Right lobe of liver (tissue), 6 donors: ENCODE results near the gene MSANTD1. TPM values are rescaled to one million over a fixed set of nuclear protein-coding genes. Genes with fewer than 3 reads are reported as not detected.
A peak's percentile ranks its signal among the peaks of the same experiment; 100 is the strongest.

Experiments used
- ATAC-seq, 4 donors: fragments of 200-7000 bp; cut with Tn5 transposase; one replicate each; pipeline ENCODE4 v1.9.1; 2020; ENCODE audit warnings: mild to moderate bottlenecking in 4 of 4, moderate library complexity in 4 of 4
- DNase-seq, 3 donors: peaks; one replicate each; pipeline ENCODE4 v3.0.0-alpha.2; 2020
- H3K27ac ChIP-seq, 3 donors: fragments of 200-600 bp; one replicate each; pipeline ENCODE4 v1.8.0; 2022
- H3K27me3 ChIP-seq, 2 donors: fragments of 200-600 bp; one replicate each; pipeline ENCODE4 v1.8.0; 2022
- H3K36me3 ChIP-seq, 4 donors: fragments of 200-600 bp; sonication (generic) in 1 of 4; one replicate each; pipeline versions ENCODE4 v1.5.1 to v1.8.0; 2017 to 2022; ENCODE audit warnings: control low read depth in 1 of 4
- H3K4me1 ChIP-seq, 4 donors: fragments of 200-600 bp; sonication (generic) in 1 of 4; one replicate each; pipeline versions ENCODE4 v1.5.1 to v1.8.0; 2017 to 2022; ENCODE audit warnings: control low read depth in 1 of 4
- H3K4me3 ChIP-seq, 3 donors: fragments of 200-600 bp; one replicate each; pipeline ENCODE4 v1.8.0; 2022
- H3K9me3 ChIP-seq, 4 donors: fragments of 200-600 bp; sonication (generic) in 1 of 4; one replicate each; pipeline versions ENCODE4 v1.5.1 to v1.8.0; 2017 to 2022; ENCODE audit warnings: control low read depth in 1 of 4
- POLR2A ChIP-seq: fragments of 450-650 bp; IDR thresholded peaks from one replicate; pipeline ENCODE4 v1.6.1; 2017; ENCODE audit warnings: antibody characterized with exemption, mild to moderate bottlenecking
- WGBS: methylation state at CpG from one replicate; pipeline ENCODE4 v1.1.6; 2018; ENCODE audit warnings: low coverage, low lambda C conversion rate; ENCODE audit not compliant: insufficient coverage; ENCODE audit errors: missing lambda C conversion rate; 5-methylcytosine and 5-hydroxymethylcytosine counted together
- intact Hi-C, 2 donors: fragments of 100-400 bp; cut with DNase I; formaldehyde crosslinking; loops; one replicate each; pipeline versions ENCODE4 v1.11.2 to v1.14.1; 2022
- total RNA-seq, 6 experiments: library from RNA; depleted of rRNA in 2 of 6; stranded (reverse); fragments of >200 nt in 2 of 6; fragmentation: NEBNext Ultra II Directional in 3 of 6; extraction: Animal tissue kit (Norgen Biotek cat#: 25700) in 3 of 6; gene quantifications; one replicate each; pipeline versions ENCODE4 v1.1.0 to v1.2.4, GENCODE V29; 2016 to 2023
- TF ChIP-seq, protein P1 (sequence below), 4 donors: fragments of 200-600 bp in 3 of 4; fragments of 450-650 bp in 1 of 4; IDR thresholded peaks; one replicate each; pipeline versions ENCODE4 v1.5.1 to v1.8.0; 2016 to 2022; ENCODE audit warnings: antibody characterized with exemption in 4 of 4, mild to moderate bottlenecking in 2 of 4
- donor health status: DM: no; HTN: yes; CAD: no.
- donor health status: DM: no; HTN: no; CAD: no.
- donor health status: DM: no; HTN: no; CAD: no.
- donor health status: DM: no; HTN: yes; CAD: no.
- donor health status: DM: no; HTN: yes; CAD: no.

MSANTD1 gene
- total RNA-seq, 6 experiments from 2014 or later, result 0.46 to 0.84 (median 0.64) TPM; not detected in 1

DNA sequence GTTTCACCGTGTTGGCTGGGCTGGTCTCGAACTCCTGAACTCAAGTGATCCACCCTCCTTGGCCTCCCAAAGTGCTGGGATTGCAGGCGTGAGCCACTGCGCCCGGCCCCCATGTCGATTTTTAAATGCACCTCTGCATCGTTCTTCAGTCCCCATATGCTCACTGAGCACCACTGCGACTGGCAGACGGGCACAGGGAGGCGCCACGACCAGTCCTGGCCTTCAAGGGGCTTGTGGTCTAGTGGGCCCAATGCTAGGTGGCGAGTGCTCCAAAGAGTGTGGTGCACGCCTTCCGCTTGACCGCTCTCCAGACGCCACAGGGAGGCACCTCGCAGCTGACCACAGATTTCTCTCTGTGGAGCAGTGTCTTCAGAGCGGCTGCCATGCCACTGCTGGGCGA is 11.7 kb upstream of the MSANTD1 start:
- WGBS, result 94% methylated on average over 6 of the region's 19 CpGs
- no peak for TF ChIP-seq POLR2A
- TF ChIP-seq, protein P1, sequence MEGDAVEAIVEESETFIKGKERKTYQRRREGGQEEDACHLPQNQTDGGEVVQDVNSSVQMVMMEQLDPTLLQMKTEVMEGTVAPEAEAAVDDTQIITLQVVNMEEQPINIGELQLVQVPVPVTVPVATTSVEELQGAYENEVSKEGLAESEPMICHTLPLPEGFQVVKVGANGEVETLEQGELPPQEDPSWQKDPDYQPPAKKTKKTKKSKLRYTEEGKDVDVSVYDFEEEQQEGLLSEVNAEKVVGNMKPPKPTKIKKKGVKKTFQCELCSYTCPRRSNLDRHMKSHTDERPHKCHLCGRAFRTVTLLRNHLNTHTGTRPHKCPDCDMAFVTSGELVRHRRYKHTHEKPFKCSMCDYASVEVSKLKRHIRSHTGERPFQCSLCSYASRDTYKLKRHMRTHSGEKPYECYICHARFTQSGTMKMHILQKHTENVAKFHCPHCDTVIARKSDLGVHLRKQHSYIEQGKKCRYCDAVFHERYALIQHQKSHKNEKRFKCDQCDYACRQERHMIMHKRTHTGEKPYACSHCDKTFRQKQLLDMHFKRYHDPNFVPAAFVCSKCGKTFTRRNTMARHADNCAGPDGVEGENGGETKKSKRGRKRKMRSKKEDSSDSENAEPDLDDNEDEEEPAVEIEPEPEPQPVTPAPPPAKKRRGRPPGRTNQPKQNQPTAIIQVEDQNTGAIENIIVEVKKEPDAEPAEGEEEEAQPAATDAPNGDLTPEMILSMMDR (IDR thresholded peaks at IDR 0.05), result no peak
- DNase-seq (peak in 1 of 3 donors; percentile 37), ATAC-seq (no peak)
- Histone ChIP-seq H3K36me3 (peaks cover 0 to 73% (median 8%) of the 10 kb centered on the region in 4 donors), H3K4me3 (no peak overlapping the region), H3K27me3 (no peaks in the 10 kb centered on the region), H3K9me3 (no peaks in the 10 kb centered on the region), H3K4me1 (no peaks in the 10 kb centered on the region), H3K27ac (no peak overlapping the region)
- intact Hi-C loops, result no loop called here

DNA sequence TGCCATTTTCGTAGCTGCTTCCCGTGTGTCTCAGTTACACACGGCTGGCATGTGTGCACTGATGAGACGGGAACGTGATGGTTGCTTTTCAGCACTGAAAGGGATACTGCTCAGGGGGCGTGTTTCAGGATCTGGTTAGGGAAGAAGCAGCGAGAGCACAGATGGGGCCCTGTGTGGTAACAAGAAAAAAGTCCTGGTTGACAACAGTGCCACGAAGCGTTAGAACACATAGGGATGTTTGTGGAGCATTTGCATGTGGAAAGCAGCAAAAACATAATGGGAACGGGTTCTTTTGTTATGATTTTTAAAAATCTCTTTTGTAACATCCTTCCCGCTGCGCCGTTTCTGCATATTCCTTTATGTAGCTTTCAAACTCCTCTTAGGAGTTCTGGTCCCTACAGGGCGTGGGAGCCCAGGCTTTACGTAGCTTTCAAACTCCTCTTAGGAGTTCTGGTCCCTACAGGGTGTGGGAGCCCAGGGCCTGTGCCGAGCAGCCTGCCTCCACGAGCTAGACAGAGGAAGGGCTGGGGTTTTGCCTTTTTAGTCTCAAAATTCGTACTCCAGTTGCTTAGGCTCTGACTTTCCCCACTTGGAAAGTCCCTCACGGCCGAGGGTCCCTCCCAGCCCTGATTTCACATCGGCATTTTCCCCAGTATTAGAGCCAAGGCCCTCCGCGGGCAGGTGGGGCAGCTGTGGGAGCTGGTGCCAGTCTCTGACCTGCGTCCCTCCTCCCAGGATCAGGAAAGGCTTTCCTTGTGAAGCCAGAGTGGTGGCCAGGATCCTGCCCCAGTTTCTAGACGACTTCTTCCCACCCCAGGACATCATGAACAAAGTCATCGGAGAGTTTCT is 11.0 kb upstream of the MSANTD1 start:
- peak in 1 of 3 donors; percentile 22 for DNase-seq
- no peaks in the 10 kb centered on the region for H3K27me3 ChIP-seq

GRCh38 chr4:3238721-3239120 is 10.2 kb upstream of the MSANTD1 start:
- DNase-seq (peak in 1 of 3 donors; percentile 53), ATAC-seq (no peak)
- WGBS, result 96% methylated on average over 10 of the region's 18 CpGs
- no peak overlapping the region for H3K4me3 ChIP-seq
- no peaks in the 10 kb centered on the region for H3K4me1 ChIP-seq
- intact Hi-C loops, result no loop called here
- TF ChIP-seq, protein P1 (IDR thresholded peaks at IDR 0.05), result no peak
- TF ChIP-seq POLR2A, result no peak
- H3K27me3 ChIP-seq, result no peaks in the 10 kb centered on the region
- no peak overlapping the region for H3K27ac ChIP-seq
- no peaks in the 10 kb centered on the region for H3K9me3 ChIP-seq
- H3K36me3 ChIP-seq, result peaks cover 0 to 60% (median under 1%) of the 10 kb centered on the region in 4 donors

More for the DNA sequence above, 11.0 kb upstream of the MSANTD1 start:
- Histone ChIP-seq H3K4me3 (no peak overlapping the region), H3K27ac (no peak overlapping the region), H3K9me3 (no peaks in the 10 kb centered on the region), H3K4me1 (no peaks in the 10 kb centered on the region), H3K36me3 (peaks cover 0 to 68% (median 5%) of the 10 kb centered on the region in 4 donors)
- ATAC-seq, result no peak
- TF ChIP-seq POLR2A, result no peak
- TF ChIP-seq, protein P1 (IDR thresholded peaks at IDR 0.05), result no peak
- intact Hi-C loops, result no loop called here
- 93% methylated on average over 22 of the region's 26 CpGs for WGBS

GRCh38 chr4:3239303-3239702 is 9.7 kb upstream of the MSANTD1 start:
- intact Hi-C loops, result no loop called here
- DNase-seq (no peak), ATAC-seq (no peak)
- no peak overlapping the region for H3K4me3 ChIP-seq
- no peaks in the 10 kb centered on the region for H3K9me3 ChIP-seq
- no peak overlapping the region for H3K27ac ChIP-seq
- H3K4me1 ChIP-seq, result no peaks in the 10 kb centered on the region
- WGBS, result no CpG with 5 or more reads among the region's 11 CpGs
- TF ChIP-seq, protein P1 (IDR thresholded peaks at IDR 0.05), result no peak
- no peak for TF ChIP-seq POLR2A
- H3K27me3 ChIP-seq, result no peaks in the 10 kb centered on the region
- H3K36me3 ChIP-seq, result peaks cover 0 to 56% (median under 1%) of the 10 kb centered on the region in 4 donors
